HFFc6 (cell line): ENCODE measurements around the gene EPB41. TPM values are rescaled to one million over a fixed set of nuclear protein-coding genes. Genes with fewer than 3 reads are reported as not detected.

ENCODE experiments used
- DNase-seq: peaks from one replicate; pipeline ENCODE4 v3.0.0-alpha.2; 2018
- H3K27ac Mint-ChIP-seq: 2 replicates; pipeline ENCODE4 v1.8.0; 2020; ENCODE audit warnings: mild to moderate bottlenecking, mixed read lengths
- H3K27me3 Mint-ChIP-seq: 2 replicates; pipeline ENCODE4 v1.8.0; 2021; ENCODE audit warnings: mild to moderate bottlenecking, moderate library complexity, mixed read lengths; ENCODE audit not compliant: insufficient read depth
- H3K36me3 Mint-ChIP-seq: 2 replicates; pipeline ENCODE4 v1.8.0; 2021; ENCODE audit warnings: low read depth, mixed read lengths
- H3K4me1 Mint-ChIP-seq: 2 replicates; pipeline ENCODE4 v1.8.0; 2020; ENCODE audit warnings: low read depth, mixed read lengths
- H3K4me3 Mint-ChIP-seq: 2 replicates; pipeline ENCODE4 v1.8.0; 2020; ENCODE audit warnings: mild to moderate bottlenecking, moderate library complexity, mixed read lengths
- H3K9me3 Mint-ChIP-seq: 2 replicates; pipeline ENCODE4 v1.8.0; 2020; ENCODE audit warnings: mild to moderate bottlenecking, mixed read lengths
- CTCF ChIP-seq: fragments of 200-600 bp; sonication (generic); IDR thresholded peaks from 2 replicates; pipeline ENCODE4 v1.5.0; 2021; ENCODE audit warnings: antibody characterized with exemption, mild to moderate bottlenecking
- total RNA-seq, 6 experiments: library from RNA; stranded (reverse); fragmentation: NEBNext Ultra II Directional; extraction: Animal tissue kit (Norgen Biotek cat#: 25700); gene quantifications; 2 replicates in 1 of 6; 3 replicates in 5 of 6; pipeline ENCODE4 v1.2.3, GENCODE V29; 2021

Gene EPB41
- total RNA-seq, 6 experiments from 2014 or later: 2.4 to 8.8 (median 3.4) TPM

- Mint-ChIP-seq H3K27me3 (peaks cover 6% of the 10 kb centered on the region), H3K4me3 (no peak overlapping the region), H3K9me3 (no peaks in the 10 kb centered on the region), H3K4me1 (no peaks in the 10 kb centered on the region), H3K36me3 (no peaks in the 10 kb centered on the region), H3K27ac (no peak overlapping the region)
- no peak for DNase-seq
- TF ChIP-seq CTCF: no peak
Observed at GRCh38 chr1:29002792-29003191, 88.4 kb downstream of the EPB41 start.

- Mint-ChIP-seq H3K36me3 (no peaks in the 10 kb centered on the region), H3K4me1 (no peaks in the 10 kb centered on the region), H3K27me3 (peaks cover 6% of the 10 kb centered on the region), H3K4me3 (no peak overlapping the region), H3K9me3 (no peaks in the 10 kb centered on the region), H3K27ac (no peak overlapping the region)
- TF ChIP-seq CTCF: no peak
- DNase-seq: no peak
Observed at GRCh38 chr1:29004288-29004687, 89.9 kb downstream of the EPB41 start.

- Mint-ChIP-seq H3K4me1 (no peaks in the 10 kb centered on the region), H3K9me3 (no peaks in the 10 kb centered on the region), H3K4me3 (no peak overlapping the region), H3K27ac (no peak overlapping the region), H3K36me3 (no peaks in the 10 kb centered on the region), H3K27me3 (peaks cover 6% of the 10 kb centered on the region)
- no peak for DNase-seq
- no peak for TF ChIP-seq CTCF
Observed at GRCh38 chr1:29004798-29005197, 90.4 kb downstream of the EPB41 start.

GRCh38 chr1:29011775-29012174, 97.4 kb downstream of the EPB41 start:
- Mint-ChIP-seq H3K4me3 (no peak overlapping the region), H3K27ac (no peak overlapping the region), H3K4me1 (no peaks in the 10 kb centered on the region), H3K27me3 (no peaks in the 10 kb centered on the region), H3K36me3 (no peaks in the 10 kb centered on the region), H3K9me3 (no peaks in the 10 kb centered on the region)
- no peak for TF ChIP-seq CTCF
- no peak for DNase-seq

- Mint-ChIP-seq H3K4me1 (no peaks in the 10 kb centered on the region), H3K36me3 (no peaks in the 10 kb centered on the region), H3K4me3 (no peak overlapping the region), H3K27me3 (no peaks in the 10 kb centered on the region), H3K27ac (no peak overlapping the region), H3K9me3 (no peaks in the 10 kb centered on the region)
- no peak for DNase-seq
- no peak for TF ChIP-seq CTCF
Observed at GRCh38 chr1:29017235-29017634, 102.9 kb downstream of the EPB41 start.
